Glutamatergic neuron (in vitro differentiated cells): ENCODE results near the gene NOBOX. TPM values are rescaled to one million over a fixed set of nuclear protein-coding genes. Genes with fewer than 3 reads are reported as not detected.

Experiments used
- DNase-seq: peaks from one replicate; pipeline ENCODE4 v3.0.0; 2022
- H3K27ac Mint-ChIP-seq: one replicate; pipeline ENCODE4 v1.8.0; 2020; ENCODE audit warnings: mild to moderate bottlenecking, mixed read lengths, inconsistent platforms; ENCODE audit not compliant: unreplicated experiment
- H3K27me3 Mint-ChIP-seq: one replicate; pipeline ENCODE4 v1.8.0; 2020; ENCODE audit warnings: mild to moderate bottlenecking, moderate library complexity, mixed read lengths, inconsistent platforms; ENCODE audit not compliant: unreplicated experiment
- H3K36me3 Mint-ChIP-seq: one replicate; pipeline ENCODE4 v1.8.0; 2020; ENCODE audit warnings: mild to moderate bottlenecking, mixed read lengths, inconsistent platforms; ENCODE audit not compliant: unreplicated experiment
- H3K4me1 Mint-ChIP-seq: one replicate; pipeline ENCODE4 v1.8.0; 2020; ENCODE audit warnings: mild to moderate bottlenecking, low read depth, mixed read lengths, inconsistent platforms; ENCODE audit not compliant: unreplicated experiment
- H3K4me3 Mint-ChIP-seq: one replicate; pipeline ENCODE4 v1.8.0; 2020; ENCODE audit warnings: mild to moderate bottlenecking, mixed read lengths, inconsistent platforms; ENCODE audit not compliant: unreplicated experiment
- H3K9me3 Mint-ChIP-seq: one replicate; pipeline ENCODE4 v1.8.0; 2020; ENCODE audit warnings: mild to moderate bottlenecking, moderate library complexity, mixed read lengths, inconsistent platforms; ENCODE audit not compliant: unreplicated experiment
- total RNA-seq: library from RNA; stranded (reverse); fragmentation: NEBNext Ultra II Directional; extraction: Animal tissue kit (Norgen Biotek cat#: 25700); gene quantifications from one replicate; pipeline ENCODE4 v1.2.1, GENCODE V29; 2021; ENCODE audit not compliant: unreplicated experiment
- TF ChIP-seq, protein P1 (sequence below): fragments of 200-600 bp; sonication (generic); IDR thresholded peaks from one replicate; pipeline ENCODE4 v1.5.0; 2021; ENCODE audit not compliant: partially characterized antibody, unreplicated experiment

NOBOX gene
- total RNA-seq, 1 donor from 2014 or later = not detected

GRCh38 chr7:144415858-144416257, 12.4 kb upstream of the NOBOX start:
- TF ChIP-seq, protein P1, sequence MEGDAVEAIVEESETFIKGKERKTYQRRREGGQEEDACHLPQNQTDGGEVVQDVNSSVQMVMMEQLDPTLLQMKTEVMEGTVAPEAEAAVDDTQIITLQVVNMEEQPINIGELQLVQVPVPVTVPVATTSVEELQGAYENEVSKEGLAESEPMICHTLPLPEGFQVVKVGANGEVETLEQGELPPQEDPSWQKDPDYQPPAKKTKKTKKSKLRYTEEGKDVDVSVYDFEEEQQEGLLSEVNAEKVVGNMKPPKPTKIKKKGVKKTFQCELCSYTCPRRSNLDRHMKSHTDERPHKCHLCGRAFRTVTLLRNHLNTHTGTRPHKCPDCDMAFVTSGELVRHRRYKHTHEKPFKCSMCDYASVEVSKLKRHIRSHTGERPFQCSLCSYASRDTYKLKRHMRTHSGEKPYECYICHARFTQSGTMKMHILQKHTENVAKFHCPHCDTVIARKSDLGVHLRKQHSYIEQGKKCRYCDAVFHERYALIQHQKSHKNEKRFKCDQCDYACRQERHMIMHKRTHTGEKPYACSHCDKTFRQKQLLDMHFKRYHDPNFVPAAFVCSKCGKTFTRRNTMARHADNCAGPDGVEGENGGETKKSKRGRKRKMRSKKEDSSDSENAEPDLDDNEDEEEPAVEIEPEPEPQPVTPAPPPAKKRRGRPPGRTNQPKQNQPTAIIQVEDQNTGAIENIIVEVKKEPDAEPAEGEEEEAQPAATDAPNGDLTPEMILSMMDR = no peak
- no peaks in the 10 kb centered on the region for H3K27me3 Mint-ChIP-seq
- H3K4me3 Mint-ChIP-seq = no peak overlapping the region
- H3K4me1 Mint-ChIP-seq = no peaks in the 10 kb centered on the region
- DNase-seq = no peak
- no peak overlapping the region for H3K27ac Mint-ChIP-seq
- no peaks in the 10 kb centered on the region for H3K36me3 Mint-ChIP-seq
- H3K9me3 Mint-ChIP-seq = peaks cover 3% of the 10 kb centered on the region

DNA sequence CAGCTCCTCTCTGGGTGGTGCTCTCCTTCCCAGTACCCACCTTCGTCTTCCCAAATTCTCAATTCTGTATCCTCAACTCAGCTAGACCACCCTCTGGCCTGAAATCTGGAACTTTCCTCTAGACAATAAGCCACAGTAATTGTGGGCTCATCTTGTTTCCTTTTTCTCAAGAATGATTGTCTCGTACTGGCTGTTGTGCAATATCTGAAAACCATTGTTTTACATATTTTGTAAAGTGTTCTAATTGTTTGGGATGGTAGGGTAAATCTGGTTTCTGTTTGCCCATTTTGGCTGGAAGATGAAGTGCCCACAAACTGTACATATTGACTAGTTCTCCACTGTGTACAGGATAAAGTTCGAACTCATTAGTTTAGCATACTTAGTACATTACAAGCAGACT, 11.3 kb upstream of the NOBOX start:
- DNase-seq = no peak
- no peaks in the 10 kb centered on the region for H3K36me3 Mint-ChIP-seq
- no peak overlapping the region for H3K27ac Mint-ChIP-seq
- no peaks in the 10 kb centered on the region for H3K27me3 Mint-ChIP-seq
- H3K9me3 Mint-ChIP-seq = peaks cover 4% of the 10 kb centered on the region
- TF ChIP-seq, protein P1 = no peak
- no peaks in the 10 kb centered on the region for H3K4me1 Mint-ChIP-seq
- H3K4me3 Mint-ChIP-seq = no peak overlapping the region

- TF ChIP-seq, protein P1 = no peak
- Mint-ChIP-seq H3K27ac (no peak overlapping the region), H3K36me3 (no peaks in the 10 kb centered on the region), H3K4me3 (no peak overlapping the region), H3K4me1 (no peaks in the 10 kb centered on the region), H3K27me3 (no peaks in the 10 kb centered on the region), H3K9me3 (peaks cover 4% of the 10 kb centered on the region)
- no peak for DNase-seq
These were observed 6.9 kb upstream of the NOBOX start for GRCh38 chr7:144410441-144410840.

DNA sequence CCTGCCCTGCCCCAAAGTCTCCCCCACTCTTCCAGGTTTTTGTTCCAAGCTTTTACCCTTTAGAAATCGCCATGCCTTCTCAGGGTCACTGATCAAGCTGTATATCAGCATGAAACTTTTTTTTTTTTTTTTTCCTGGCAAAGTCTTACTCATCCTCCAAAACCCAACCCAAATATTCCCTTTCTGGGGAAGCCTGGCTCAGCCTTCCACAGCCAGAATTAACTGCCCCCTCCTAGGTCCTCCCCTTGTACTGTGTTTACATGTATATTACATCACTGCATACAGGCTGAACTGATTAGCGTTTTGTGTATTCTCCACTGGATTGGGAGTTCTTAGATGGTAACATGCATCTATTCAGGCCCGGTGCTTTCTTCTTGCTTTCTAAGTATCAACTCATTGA, 4.6 kb upstream of the NOBOX start:
- H3K9me3 Mint-ChIP-seq = peaks cover 2% of the 10 kb centered on the region
- H3K36me3 Mint-ChIP-seq = no peaks in the 10 kb centered on the region
- no peak overlapping the region for H3K27ac Mint-ChIP-seq
- H3K4me1 Mint-ChIP-seq = no peaks in the 10 kb centered on the region
- DNase-seq = no peak
- no peaks in the 10 kb centered on the region for H3K27me3 Mint-ChIP-seq
- no peak overlapping the region for H3K4me3 Mint-ChIP-seq
- TF ChIP-seq, protein P1 = no peak

DNA sequence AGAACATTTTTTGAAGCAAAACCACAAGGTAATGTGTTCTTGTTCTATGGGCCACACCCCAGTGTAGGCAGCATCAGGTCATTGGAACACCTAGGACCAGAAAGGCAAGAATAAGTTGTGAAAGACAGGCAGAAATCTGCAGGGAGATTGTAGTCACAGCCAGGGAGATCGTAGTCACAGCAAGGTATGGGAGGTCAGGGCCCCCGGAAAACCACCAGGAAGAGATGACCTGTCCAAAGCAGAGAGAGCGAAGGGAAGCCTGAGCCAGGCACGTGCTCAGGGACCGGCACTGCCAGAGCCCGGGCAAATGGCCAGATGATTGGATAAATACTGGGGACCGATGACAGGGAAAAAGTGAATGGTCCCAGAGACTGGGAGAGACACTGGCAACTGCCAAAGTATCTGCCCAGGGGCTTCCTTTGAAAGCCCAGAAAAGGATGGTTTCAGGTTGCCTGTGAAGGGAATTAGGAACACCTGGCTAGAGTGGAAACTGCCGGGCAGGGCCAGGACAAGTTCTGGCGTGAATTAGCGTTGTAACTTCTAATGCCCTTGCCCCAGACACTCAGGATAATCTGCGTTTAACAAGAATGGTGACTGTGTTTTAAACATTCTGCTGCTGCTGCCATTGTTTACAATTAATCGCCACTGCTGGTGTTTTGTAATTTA, 3.9 kb upstream of the NOBOX start:
- no peaks in the 10 kb centered on the region for H3K4me1 Mint-ChIP-seq
- no peak overlapping the region for H3K4me3 Mint-ChIP-seq
- TF ChIP-seq, protein P1 = no peak
- no peaks in the 10 kb centered on the region for H3K36me3 Mint-ChIP-seq
- no peaks in the 10 kb centered on the region for H3K27me3 Mint-ChIP-seq
- no peak overlapping the region for H3K27ac Mint-ChIP-seq
- H3K9me3 Mint-ChIP-seq = peaks cover 2% of the 10 kb centered on the region
- no peak for DNase-seq
